Lower lobe of right lung (tissue), 2 donors: ENCODE data around the gene ARHGEF1. TPM values are rescaled to one million over a fixed set of nuclear protein-coding genes. Genes with fewer than 3 reads are reported as not detected.
"Not testable (repeated sequence)": the region's sequence is repeated elsewhere in the genome, so short reads cannot be mapped to it uniquely, and the experiment has no call there.

ENCODE experiments used
- ATAC-seq, 2 donors: fragments of 200-7000 bp; cut with Tn5 transposase; one replicate each; pipeline ENCODE4 v1.9.1; 2020 to 2022; ENCODE audit warnings: mild to moderate bottlenecking in 2 of 2, moderate library complexity in 2 of 2
- DNase-seq: peaks from one replicate; pipeline ENCODE4 v3.0.0-alpha.2; 2020
- H3K27ac ChIP-seq: fragments of 200-600 bp; one replicate; pipeline ENCODE4 v1.8.0; 2022
- H3K27me3 ChIP-seq: fragments of 200-600 bp; one replicate; pipeline ENCODE4 v1.8.0; 2022; ENCODE audit warnings: low read depth
- H3K36me3 ChIP-seq: fragments of 200-600 bp; one replicate; pipeline ENCODE4 v1.8.0; 2022; ENCODE audit warnings: mild to moderate bottlenecking
- H3K4me1 ChIP-seq: fragments of 200-600 bp; one replicate; pipeline ENCODE4 v1.8.0; 2022
- H3K4me3 ChIP-seq: fragments of 200-600 bp; one replicate; pipeline ENCODE4 v1.8.0; 2022; ENCODE audit warnings: mild to moderate bottlenecking
- H3K9me3 ChIP-seq: fragments of 200-600 bp; one replicate; pipeline ENCODE4 v1.8.0; 2022
- intact Hi-C: fragments of 100-400 bp; cut with DNase I; formaldehyde crosslinking; loops from one replicate; pipeline ENCODE4 v1.11.0; 2022
- total RNA-seq: library from RNA; stranded (reverse); fragmentation: NEBNext Ultra II Directional; extraction: Animal tissue kit (Norgen Biotek cat#: 25700); gene quantifications from one replicate; pipeline ENCODE4 v1.2.1, GENCODE V29; 2021
- TF ChIP-seq, protein P1 (sequence below): fragments of 200-600 bp; IDR thresholded peaks from one replicate; pipeline ENCODE4 v1.8.0; 2022; ENCODE audit warnings: antibody characterized with exemption, mild to moderate bottlenecking
- donor health status: DM: no; HTN: yes; CAD: no; lungs with severe emphysema.

ARHGEF1 gene
- total RNA-seq, 1 donor from 2014 or later: 206 TPM

DNA sequence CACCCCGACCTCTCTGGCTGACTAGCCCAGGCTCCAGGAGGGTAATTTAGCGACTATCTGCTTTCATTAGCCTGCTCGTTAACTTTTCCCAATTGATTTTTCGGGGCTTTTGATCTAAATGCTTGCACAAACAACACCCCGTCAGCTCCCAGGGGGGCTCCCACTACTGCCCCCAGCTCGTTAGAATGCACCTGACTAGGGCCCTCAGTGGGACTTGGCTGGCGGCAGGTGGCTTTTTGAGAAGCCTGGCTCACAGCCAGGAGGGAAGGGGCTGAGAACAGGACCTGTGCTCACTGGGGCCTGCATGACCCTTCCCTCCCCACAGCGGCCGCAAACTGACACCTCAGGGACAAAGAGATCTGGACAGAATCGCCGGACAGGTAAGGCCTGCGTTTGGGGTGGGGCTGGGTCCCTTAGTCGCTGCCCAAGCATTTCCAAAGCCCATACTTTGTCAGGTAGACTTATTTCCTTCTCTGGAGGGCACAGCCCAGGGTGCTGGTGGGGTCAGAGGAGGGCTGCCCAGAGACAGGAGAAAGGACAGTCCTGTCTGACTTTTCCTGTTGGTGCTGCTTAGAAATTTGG is 13.5 kb upstream of the ARHGEF1 start:
- Histone ChIP-seq H3K9me3 (no peaks in the 10 kb centered on the region), H3K27ac (peak overlapping the region; percentile 31), H3K27me3 (no peaks in the 10 kb centered on the region), H3K4me1 (peaks cover 87% of the 10 kb centered on the region), H3K4me3 (no peak overlapping the region), H3K36me3 (peaks cover 81% of the 10 kb centered on the region)
- no peak for ATAC-seq
- intact Hi-C loops: no loop called here
- TF ChIP-seq, protein P1, sequence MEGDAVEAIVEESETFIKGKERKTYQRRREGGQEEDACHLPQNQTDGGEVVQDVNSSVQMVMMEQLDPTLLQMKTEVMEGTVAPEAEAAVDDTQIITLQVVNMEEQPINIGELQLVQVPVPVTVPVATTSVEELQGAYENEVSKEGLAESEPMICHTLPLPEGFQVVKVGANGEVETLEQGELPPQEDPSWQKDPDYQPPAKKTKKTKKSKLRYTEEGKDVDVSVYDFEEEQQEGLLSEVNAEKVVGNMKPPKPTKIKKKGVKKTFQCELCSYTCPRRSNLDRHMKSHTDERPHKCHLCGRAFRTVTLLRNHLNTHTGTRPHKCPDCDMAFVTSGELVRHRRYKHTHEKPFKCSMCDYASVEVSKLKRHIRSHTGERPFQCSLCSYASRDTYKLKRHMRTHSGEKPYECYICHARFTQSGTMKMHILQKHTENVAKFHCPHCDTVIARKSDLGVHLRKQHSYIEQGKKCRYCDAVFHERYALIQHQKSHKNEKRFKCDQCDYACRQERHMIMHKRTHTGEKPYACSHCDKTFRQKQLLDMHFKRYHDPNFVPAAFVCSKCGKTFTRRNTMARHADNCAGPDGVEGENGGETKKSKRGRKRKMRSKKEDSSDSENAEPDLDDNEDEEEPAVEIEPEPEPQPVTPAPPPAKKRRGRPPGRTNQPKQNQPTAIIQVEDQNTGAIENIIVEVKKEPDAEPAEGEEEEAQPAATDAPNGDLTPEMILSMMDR: no peak
- DNase-seq: no peak

DNA sequence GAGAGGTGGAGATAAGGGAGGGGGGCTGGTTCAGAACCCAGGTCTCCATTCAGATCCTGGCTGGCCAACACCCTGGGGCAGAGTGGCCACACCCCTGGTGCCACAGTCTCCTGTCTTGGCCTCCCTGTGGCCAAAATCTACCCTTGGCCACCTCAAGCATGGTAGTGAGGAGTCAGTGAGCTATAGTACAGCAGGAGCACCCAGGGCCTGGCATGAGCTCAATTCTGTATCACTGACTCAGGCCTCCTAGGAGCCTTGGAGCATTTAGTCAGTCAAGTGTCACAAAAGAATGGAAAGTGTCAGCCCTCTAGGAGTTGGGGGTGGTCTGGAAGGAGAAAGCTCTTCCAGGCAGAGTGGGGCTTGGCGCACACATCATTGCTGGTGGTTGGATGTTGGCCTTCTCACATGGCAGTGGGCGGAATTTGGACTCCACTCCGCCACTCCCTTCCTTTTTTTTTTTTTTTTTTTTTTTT is 12.5 kb upstream of the ARHGEF1 start:
- peak in 1 of 2 donors; percentile 17 for ATAC-seq
- TF ChIP-seq, protein P1: no peak
- peaks cover 77% of the 10 kb centered on the region for H3K4me1 ChIP-seq
- no peaks in the 10 kb centered on the region for H3K27me3 ChIP-seq
- H3K4me3 ChIP-seq: no peak overlapping the region
- H3K36me3 ChIP-seq: peaks cover 72% of the 10 kb centered on the region
- no peak for DNase-seq
- H3K9me3 ChIP-seq: no peaks in the 10 kb centered on the region
- intact Hi-C loops: no loop called here
- peak overlapping the region; percentile 9 for H3K27ac ChIP-seq

DNA sequence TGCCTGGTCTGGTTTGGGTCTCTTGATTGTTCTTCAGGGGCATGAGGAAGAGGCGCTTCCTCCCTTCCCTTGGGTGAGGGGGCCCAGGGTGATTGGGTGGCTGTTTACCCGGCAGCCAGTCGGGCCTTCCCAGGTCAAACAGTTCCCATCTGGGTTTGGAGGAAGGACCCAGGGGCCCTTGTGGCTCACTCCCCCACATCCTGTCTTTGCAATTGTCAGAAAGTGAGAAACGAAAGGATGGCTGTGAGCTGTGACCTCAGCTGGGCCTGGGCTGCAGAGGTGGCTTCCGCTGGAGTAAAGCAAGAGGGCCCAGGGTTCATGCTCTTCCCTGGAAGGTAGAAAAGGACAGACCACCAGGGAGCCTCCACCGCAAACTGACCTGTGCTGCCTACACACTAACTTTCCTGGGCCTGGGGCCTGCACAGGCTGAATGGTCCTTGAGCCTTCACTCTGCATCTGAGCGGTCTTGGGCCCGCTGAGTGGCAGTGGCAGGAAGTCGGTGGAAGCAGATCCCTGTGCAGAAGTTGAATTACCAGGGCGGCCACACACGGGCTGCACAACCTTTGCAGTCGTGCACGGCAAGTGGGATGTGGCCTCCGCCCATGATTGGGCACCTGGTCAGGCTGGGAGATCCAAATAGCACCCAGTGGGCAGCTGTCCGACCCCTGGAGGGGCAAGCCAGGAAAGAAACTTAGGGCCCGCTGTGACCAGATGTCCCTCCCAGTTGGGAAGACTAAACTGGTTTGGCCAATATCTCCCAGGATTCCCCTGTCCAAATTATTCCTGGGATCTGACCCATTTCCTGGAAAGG is 11.2 kb upstream of the ARHGEF1 start:
- intact Hi-C loops: no loop called here
- Histone ChIP-seq H3K9me3 (no peaks in the 10 kb centered on the region), H3K36me3 (peaks cover 58% of the 10 kb centered on the region), H3K4me1 (peaks cover 73% of the 10 kb centered on the region), H3K4me3 (no peak overlapping the region), H3K27ac (peak overlapping the region; percentile 58), H3K27me3 (no peaks in the 10 kb centered on the region)
- TF ChIP-seq, protein P1: no peak
- ATAC-seq: peak; percentile 25 to 47
- peak; percentile 62 for DNase-seq

DNA sequence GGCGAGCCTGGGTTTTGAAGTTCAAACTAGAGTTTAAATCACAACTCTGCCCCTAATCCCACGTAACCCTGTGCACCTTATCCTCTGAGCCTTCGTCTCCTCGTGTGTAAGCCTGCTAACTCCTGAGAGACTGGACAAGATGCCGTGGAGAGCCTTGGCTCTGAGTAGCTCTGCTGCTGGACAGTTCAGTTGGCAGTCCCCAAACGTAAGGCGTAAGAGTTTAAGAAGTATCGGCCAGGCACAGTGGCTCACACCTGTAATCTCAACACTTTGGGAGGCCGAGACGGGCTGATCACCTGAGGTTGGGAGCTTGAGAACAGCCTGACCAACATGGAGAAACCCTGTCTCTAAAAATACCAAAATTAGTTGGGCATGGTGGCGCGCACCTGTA is 10.6 kb upstream of the ARHGEF1 start:
- no peak for ATAC-seq
- TF ChIP-seq, protein P1: no peak
- H3K9me3 ChIP-seq: no peaks in the 10 kb centered on the region
- no peak overlapping the region for H3K4me3 ChIP-seq
- peak overlapping the region; percentile 58 for H3K27ac ChIP-seq
- peaks cover 54% of the 10 kb centered on the region for H3K36me3 ChIP-seq
- DNase-seq: no peak
- intact Hi-C loops: no loop called here
- H3K27me3 ChIP-seq: no peaks in the 10 kb centered on the region
- H3K4me1 ChIP-seq: peaks cover 72% of the 10 kb centered on the region

DNA sequence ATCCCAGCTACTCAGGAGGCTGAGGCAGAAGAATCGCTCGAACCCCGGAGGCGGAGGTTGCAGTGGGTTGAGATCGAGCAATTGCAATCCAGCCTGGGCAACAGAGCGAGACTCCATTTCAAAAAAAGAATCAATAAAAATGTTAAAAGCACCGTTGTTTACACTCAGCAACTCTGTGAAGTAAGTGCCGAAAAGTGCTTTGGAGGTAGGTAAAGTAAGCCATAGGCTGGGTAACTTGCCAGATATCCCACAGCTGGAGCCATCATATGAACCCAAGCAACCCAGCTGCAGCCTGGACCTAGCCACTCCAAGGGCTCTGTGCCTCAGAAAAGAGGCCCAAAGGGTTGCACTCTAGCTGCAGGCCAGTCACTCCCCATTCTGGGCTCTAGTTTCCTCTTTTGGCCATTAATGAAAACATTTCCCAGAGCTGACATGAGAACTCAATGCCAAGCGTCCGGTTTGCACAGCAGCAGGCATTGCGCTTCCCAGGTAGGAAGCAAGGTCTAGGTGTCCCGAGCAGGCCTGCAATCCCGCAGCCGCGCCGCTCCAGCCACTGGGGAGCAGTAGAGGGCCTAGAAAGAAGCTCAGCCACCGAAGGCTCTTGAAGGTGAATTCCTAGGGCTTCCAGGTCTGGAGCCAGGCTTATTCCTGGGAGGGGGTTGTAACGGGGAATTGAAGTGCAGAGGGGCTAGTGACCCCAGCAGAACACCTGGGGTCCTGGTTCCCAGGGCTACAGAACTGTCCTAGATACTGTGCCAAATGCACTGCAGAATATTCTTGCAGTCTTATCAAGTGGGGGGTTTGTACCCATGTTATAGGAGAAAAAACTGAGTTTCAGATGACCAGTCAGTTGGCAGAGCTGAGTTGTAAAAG is 10.0 kb upstream of the ARHGEF1 start:
- Histone ChIP-seq H3K27ac (no peak overlapping the region), H3K27me3 (no peaks in the 10 kb centered on the region), H3K36me3 (peaks cover 48% of the 10 kb centered on the region), H3K4me3 (no peak overlapping the region), H3K4me1 (peaks cover 66% of the 10 kb centered on the region), H3K9me3 (no peaks in the 10 kb centered on the region)
- TF ChIP-seq, protein P1: peak; percentile 81
- intact Hi-C loops: no loop called here
- ATAC-seq (peak; percentile 71 to 81), DNase-seq (peak; percentile 87)

DNA sequence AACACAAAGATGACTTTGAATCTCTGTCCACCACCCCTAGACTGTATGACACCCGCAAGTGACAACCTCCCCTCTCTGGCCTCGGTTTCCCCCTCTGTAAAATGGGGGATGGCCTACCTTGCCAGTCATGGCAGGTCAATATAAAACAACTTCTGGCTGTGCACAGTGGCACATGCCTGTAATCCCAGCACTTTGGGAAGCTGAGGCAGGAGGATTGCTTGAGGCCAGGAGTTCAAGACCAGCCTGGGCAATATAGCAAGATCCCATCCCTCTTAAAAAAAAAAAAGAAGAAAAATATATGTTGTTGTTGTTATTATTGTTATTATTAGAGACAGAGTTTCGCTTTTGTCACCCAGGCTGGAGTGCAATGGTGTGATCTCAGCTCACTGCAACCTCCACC is 7.0 kb upstream of the ARHGEF1 start:
- ATAC-seq, H3K27me3 ChIP-seq, intact Hi-C loops, H3K4me3 ChIP-seq, H3K9me3 ChIP-seq: not testable (repeated sequence)
- H3K27ac ChIP-seq: peak overlapping the region; percentile 36
- H3K36me3 ChIP-seq: peaks cover 18% of the 10 kb centered on the region
- peak; percentile 2 for DNase-seq
- peaks cover 38% of the 10 kb centered on the region for H3K4me1 ChIP-seq
